Measurements from ENCODE around the gene MSLN. TPM values are rescaled to one million over a fixed set of nuclear protein-coding genes. Genes with fewer than 3 reads are reported as not detected.
A peak's percentile ranks its signal among the peaks of the same experiment; 100 is the strongest.

MSLN gene
- total RNA-seq, 1 experiment from 2014 or later, result 0.73 TPM

GRCh38 chr16:813916-814412 is 53.4 kb downstream of the MSLN start:
- peak overlapping the region; percentile 42; the same call in 1 of the 2 replicates for H2AFZ ChIP-seq (ENCODE audit: low read length)
- no peaks in the 10 kb centered on the region for H3K36me3 ChIP-seq (ENCODE audit: low read depth, low read length)
- H3F3A ChIP-seq (ENCODE audit: low read length, unreplicated experiment), result no peaks in the 10 kb centered on the region
- H3K9me2 ChIP-seq (replicated peaks; ENCODE audit: low read length), result no peaks in the 10 kb centered on the region
- DNase-seq (no peak), ATAC-seq (no peak)
- peak overlapping the region; percentile 40; the same call in 1 of the 2 replicates for H3K4me3 ChIP-seq (ENCODE audit: low read length)
- no peaks in the 10 kb centered on the region for H3K27me3 ChIP-seq (ENCODE audit: low read length)
- H3K4me2 ChIP-seq (ENCODE audit: low read length), result peak overlapping the region; percentile 74
- TF ChIP-seq EZH2phosphoT487 (IDR thresholded peaks at IDR 0.05; ENCODE audit: borderline replicate concordance, low read length) (no peak), EZH2 (IDR thresholded peaks at IDR 0.05; ENCODE audit: low read length, unreplicated experiment) (no peak), CTCF (conservative IDR thresholded peaks at IDR 0.05; ENCODE audit: low read depth, low read length) (no peak)
- H3K79me2 ChIP-seq (ENCODE audit: low read length), result no peaks in the 10 kb centered on the region
- intact Hi-C loops (cut with micrococcal nuclease), result no loop called here
- no TSS peak for BruUV-seq (replicated peaks)
- H3K9ac ChIP-seq (ENCODE audit: low read length), result no peak overlapping the region
- POLR2A ChIA-PET (ENCODE audit: unreplicated experiment), result no interaction called here
- H4K20me1 ChIP-seq (ENCODE audit: low read length), result no peaks in the 10 kb centered on the region
- CTCF ChIA-PET, result no interaction called here
- H3K9me3 ChIP-seq (ENCODE audit: low read length), result no peaks in the 10 kb centered on the region
- no peaks in the 10 kb centered on the region; the same call in 1 of the 2 replicates for H3K4me1 ChIP-seq (ENCODE audit: insufficient read depth, low read length)
- no peak overlapping the region for H3K27ac ChIP-seq (ENCODE audit: low read length)

DNA sequence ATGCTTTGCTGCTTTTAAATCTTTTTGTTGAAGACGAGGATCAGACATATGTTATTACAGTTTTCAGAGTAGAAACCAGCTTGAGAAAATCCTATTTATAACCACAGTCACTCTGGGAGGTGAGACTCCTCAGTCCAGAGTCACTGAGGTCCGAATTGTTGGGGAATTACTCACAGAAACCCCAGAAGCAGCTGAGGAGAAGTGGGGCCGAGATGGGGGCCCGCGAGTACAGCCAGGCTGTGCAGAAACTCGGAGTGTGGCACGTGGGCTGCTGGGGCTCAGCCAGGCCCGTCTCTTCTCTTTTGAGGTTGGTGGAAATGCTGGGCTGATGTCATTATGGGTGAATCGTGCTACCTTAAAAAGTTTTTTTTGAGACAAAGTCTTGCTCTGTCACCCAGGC is 54.4 kb downstream of the MSLN start:
- CTCF ChIA-PET, result no interaction called here
- Histone ChIP-seq H2AFZ (ENCODE audit: low read length) (no peak overlapping the region), H4K20me1 (ENCODE audit: low read length) (no peaks in the 10 kb centered on the region), H3K36me3 (ENCODE audit: low read depth, low read length) (no peaks in the 10 kb centered on the region), H3K4me1 (ENCODE audit: insufficient read depth, low read length) (no peaks in the 10 kb centered on the region; the same call in 1 of the 2 replicates), H3K4me2 (ENCODE audit: low read length) (no peak overlapping the region), H3K4me3 (ENCODE audit: low read length) (no peak overlapping the region), H3K9me3 (ENCODE audit: low read length) (no peaks in the 10 kb centered on the region), H3K9me2 (replicated peaks; ENCODE audit: low read length) (no peaks in the 10 kb centered on the region), H3K9ac (ENCODE audit: low read length) (no peak overlapping the region), H3K79me2 (ENCODE audit: low read length) (no peaks in the 10 kb centered on the region), H3K27me3 (ENCODE audit: low read length) (no peaks in the 10 kb centered on the region), H3K27ac (ENCODE audit: low read length) (no peak overlapping the region), H3F3A (ENCODE audit: low read length, unreplicated experiment) (no peaks in the 10 kb centered on the region)
- DNase-seq (no peak), ATAC-seq (no peak)
- intact Hi-C loops (cut with micrococcal nuclease), result no loop called here
- POLR2A ChIA-PET (ENCODE audit: unreplicated experiment), result no interaction called here
- no peak for TF ChIP-seq EZH2 (IDR thresholded peaks at IDR 0.05; ENCODE audit: low read length, unreplicated experiment)
- no peak for TF ChIP-seq CTCF (conservative IDR thresholded peaks at IDR 0.05; ENCODE audit: low read depth, low read length)
- TF ChIP-seq EZH2phosphoT487 (IDR thresholded peaks at IDR 0.05; ENCODE audit: borderline replicate concordance, low read length), result no peak
- BruUV-seq (replicated peaks), result no TSS peak

DNA sequence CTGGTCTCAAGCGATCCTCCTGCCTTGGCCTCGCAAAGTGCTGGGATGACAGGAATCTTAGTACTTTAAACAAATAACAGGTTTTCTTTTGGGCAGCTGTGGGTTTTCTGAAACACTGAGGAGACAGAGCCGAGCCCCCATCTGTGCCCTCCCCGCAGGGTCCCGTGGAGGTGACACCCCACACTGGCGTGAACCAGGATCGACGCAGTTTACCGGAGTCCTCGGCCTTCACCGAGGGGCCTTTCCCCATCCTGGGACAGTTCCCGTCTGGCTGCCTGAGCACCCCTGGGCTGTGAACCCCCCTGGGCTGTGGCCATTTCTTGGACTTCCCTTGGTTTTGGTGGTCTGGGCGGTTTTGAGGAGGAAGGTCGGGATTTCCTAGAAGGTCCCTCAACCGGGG is 55.3 kb downstream of the MSLN start:
- CTCF ChIA-PET, result no interaction called here
- H2AFZ ChIP-seq (ENCODE audit: low read length), result no peak overlapping the region
- no peak overlapping the region for H3K27ac ChIP-seq (ENCODE audit: low read length)
- no peaks in the 10 kb centered on the region for H3K27me3 ChIP-seq (ENCODE audit: low read length)
- H3K79me2 ChIP-seq (ENCODE audit: low read length), result no peaks in the 10 kb centered on the region
- no peaks in the 10 kb centered on the region; the same call in 1 of the 2 replicates for H3K4me1 ChIP-seq (ENCODE audit: insufficient read depth, low read length)
- H3K9ac ChIP-seq (ENCODE audit: low read length), result no peak overlapping the region
- BruUV-seq (replicated peaks), result no TSS peak
- no peaks in the 10 kb centered on the region for H3F3A ChIP-seq (ENCODE audit: low read length, unreplicated experiment)
- H4K20me1 ChIP-seq (ENCODE audit: low read length), result no peaks in the 10 kb centered on the region
- H3K9me3 ChIP-seq (ENCODE audit: low read length), result no peaks in the 10 kb centered on the region
- H3K36me3 ChIP-seq (ENCODE audit: low read depth, low read length), result no peaks in the 10 kb centered on the region
- H3K9me2 ChIP-seq (replicated peaks; ENCODE audit: low read length), result no peaks in the 10 kb centered on the region
- H3K4me2 ChIP-seq (ENCODE audit: low read length), result no peak overlapping the region
- no peak for TF ChIP-seq EZH2phosphoT487 (IDR thresholded peaks at IDR 0.05; ENCODE audit: borderline replicate concordance, low read length)
- TF ChIP-seq EZH2 (IDR thresholded peaks at IDR 0.05; ENCODE audit: low read length, unreplicated experiment), result no peak
- TF ChIP-seq CTCF (conservative IDR thresholded peaks at IDR 0.05; ENCODE audit: low read depth, low read length), result no peak
- no peak overlapping the region for H3K4me3 ChIP-seq (ENCODE audit: low read length)
- ATAC-seq (no peak), DNase-seq (no peak)
- intact Hi-C loops (cut with micrococcal nuclease), result no loop called here
- POLR2A ChIA-PET (ENCODE audit: unreplicated experiment), result no interaction called here

Measured in PC-3 (cell line).